ENCODE results near the gene ARHGEF17. TPM values are rescaled to one million over a fixed set of nuclear protein-coding genes. Genes with fewer than 3 reads are reported as not detected.

The ARHGEF17 gene
- total RNA-seq, 2 experiments from 2014 or later, result 0.05 TPM

DNA sequence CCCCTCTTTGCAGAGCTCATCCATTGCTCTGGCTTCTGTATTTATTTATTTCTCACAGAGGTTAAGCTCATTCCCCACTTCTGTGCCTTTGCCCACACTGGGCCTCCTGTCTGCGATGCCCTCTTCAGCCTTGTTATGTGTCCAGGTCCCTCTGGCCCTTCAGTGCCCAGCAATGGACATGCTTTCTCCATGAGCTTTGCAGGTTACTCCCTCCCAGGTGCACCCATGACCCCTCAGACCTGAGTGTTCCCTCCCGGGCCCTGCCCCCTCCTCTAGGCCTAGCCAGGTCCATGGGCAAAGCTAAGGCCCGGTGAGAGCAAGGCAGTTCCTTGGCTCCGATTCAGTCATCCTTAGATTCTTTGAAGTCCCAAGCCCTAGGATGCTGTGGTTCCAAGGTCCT is 17.5 kb upstream of the ARHGEF17 start:
- Mint-ChIP-seq H3K4me3 (no peak overlapping the region), H3K36me3 (ENCODE audit: low read depth) (no peaks in the 10 kb centered on the region), H3K9me3 (no peaks in the 10 kb centered on the region), H3K27ac (no peak overlapping the region), H3K27me3 (peaks cover 1% of the 10 kb centered on the region), H3K4me1 (peaks cover 17% of the 10 kb centered on the region)
- CTCF ChIA-PET, result interaction anchor here (0.8 to 1.7 kb wide), 8 partner anchors 9 to 107 kb away, joined by 3 to 6 read pairs (median 4); no protein-coding TSS in a partner anchor
- DNase-seq, result no peak
- POLR2A ChIA-PET, result no interaction called here

DNA sequence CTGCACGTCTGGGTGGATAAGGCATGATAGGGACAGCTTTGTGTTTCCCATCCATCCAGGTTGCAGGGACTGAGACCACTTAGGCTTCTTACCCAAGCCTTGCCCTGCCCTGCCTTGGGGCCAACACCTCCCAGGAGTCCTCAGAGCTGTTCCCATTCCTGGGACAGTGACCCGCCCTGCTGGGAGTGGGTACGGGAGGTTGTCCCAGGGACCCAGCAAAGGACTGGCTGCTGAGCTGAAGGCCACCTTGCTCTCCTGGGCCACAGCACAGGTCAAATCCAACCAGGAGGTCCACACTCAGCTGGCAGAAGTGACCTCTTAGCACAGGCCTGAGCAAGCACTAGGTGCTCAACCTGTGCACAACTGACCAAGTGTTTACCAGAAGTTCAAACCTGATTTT is 16.9 kb upstream of the ARHGEF17 start:
- H3K4me3 Mint-ChIP-seq, result no peak overlapping the region
- H3K9me3 Mint-ChIP-seq, result no peaks in the 10 kb centered on the region
- H3K27ac Mint-ChIP-seq, result no peak overlapping the region
- peaks cover 17% of the 10 kb centered on the region for H3K4me1 Mint-ChIP-seq
- no peak for DNase-seq
- ChIA-PET POLR2A (no interaction called here), CTCF (interaction anchor here (0.8 to 1.8 kb wide), 5 partner anchors 11 to 46 kb away, joined by 3 to 6 read pairs (median 3); no protein-coding TSS in a partner anchor)
- H3K27me3 Mint-ChIP-seq, result peaks cover 1% of the 10 kb centered on the region
- H3K36me3 Mint-ChIP-seq (ENCODE audit: low read depth), result no peaks in the 10 kb centered on the region

DNA sequence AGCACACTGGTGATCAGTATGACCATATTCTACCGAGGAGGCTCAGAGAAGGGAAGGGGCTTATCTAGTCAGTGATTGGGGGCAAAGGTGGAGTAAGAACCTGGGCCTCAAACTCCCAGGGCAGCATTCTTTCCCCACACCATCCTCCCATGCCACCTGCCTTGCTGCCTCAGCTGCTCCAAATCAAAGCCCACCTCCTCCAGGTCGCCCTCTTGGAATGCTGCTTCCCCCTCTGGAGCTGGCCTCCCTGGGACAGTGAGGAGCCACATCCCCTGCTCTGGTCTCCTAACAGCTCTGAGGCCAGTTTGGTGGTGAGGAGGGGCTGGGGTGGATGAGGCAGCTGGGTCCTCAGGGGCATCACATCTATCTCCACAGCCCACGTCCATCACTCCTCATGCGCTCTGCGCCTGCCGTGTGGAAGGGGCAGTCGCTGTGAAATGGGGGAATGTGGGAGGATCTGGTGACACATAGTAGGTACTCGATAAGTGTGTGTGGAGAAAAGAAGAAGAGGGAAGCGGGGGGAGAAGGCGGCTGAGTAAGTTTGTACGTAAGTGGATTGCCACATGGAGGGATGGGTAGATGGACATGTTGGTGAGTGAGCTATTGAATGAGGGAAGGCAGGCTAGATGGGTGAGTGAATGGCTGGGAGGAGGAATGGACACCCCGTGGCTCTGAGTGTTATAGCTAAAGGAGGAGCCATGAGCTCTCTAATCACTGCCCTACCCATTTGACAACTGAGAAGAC is 16.1 kb upstream of the ARHGEF17 start:
- POLR2A ChIA-PET, result no interaction called here
- Mint-ChIP-seq H3K27ac (no peak overlapping the region), H3K9me3 (no peaks in the 10 kb centered on the region), H3K27me3 (peaks cover 1% of the 10 kb centered on the region), H3K36me3 (ENCODE audit: low read depth) (no peaks in the 10 kb centered on the region), H3K4me3 (no peak overlapping the region), H3K4me1 (peaks cover 17% of the 10 kb centered on the region)
- no peak for DNase-seq
- CTCF ChIA-PET, result interaction anchor here (1.0 to 1.8 kb wide), 3 partner anchors 11 to 45 kb away, joined by 3 to 6 read pairs (median 3); no protein-coding TSS in a partner anchor

DNA sequence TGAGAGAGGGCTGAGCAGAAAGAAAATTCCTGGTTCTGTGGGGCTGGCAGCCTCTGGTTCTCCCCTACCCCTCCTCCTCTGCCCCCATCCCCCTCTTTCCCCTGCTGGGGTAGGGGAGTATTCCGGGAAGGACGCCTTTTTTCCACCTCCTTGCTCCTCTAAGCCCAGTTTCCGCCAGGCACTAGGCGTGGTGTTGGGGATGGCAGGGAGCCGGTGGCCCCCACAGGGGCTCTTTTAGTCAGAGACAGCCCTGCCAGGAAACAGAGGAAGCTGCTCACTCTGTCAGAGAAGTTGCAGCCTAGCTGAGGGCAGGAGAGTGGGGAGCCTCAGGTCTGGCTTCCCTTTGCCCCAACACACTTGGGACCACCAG is 15.6 kb upstream of the ARHGEF17 start:
- ChIA-PET CTCF (interaction anchor here (1.0 to 1.8 kb wide), 2 partner anchors 14 to 44 kb away, joined by 3 to 6 read pairs; no protein-coding TSS in a partner anchor), POLR2A (no interaction called here)
- H3K9me3 Mint-ChIP-seq, result no peaks in the 10 kb centered on the region
- H3K4me1 Mint-ChIP-seq, result peaks cover 17% of the 10 kb centered on the region
- no peak overlapping the region for H3K4me3 Mint-ChIP-seq
- H3K36me3 Mint-ChIP-seq (ENCODE audit: low read depth), result no peaks in the 10 kb centered on the region
- H3K27me3 Mint-ChIP-seq, result peaks cover 1% of the 10 kb centered on the region
- no peak for DNase-seq
- no peak overlapping the region for H3K27ac Mint-ChIP-seq

DNA sequence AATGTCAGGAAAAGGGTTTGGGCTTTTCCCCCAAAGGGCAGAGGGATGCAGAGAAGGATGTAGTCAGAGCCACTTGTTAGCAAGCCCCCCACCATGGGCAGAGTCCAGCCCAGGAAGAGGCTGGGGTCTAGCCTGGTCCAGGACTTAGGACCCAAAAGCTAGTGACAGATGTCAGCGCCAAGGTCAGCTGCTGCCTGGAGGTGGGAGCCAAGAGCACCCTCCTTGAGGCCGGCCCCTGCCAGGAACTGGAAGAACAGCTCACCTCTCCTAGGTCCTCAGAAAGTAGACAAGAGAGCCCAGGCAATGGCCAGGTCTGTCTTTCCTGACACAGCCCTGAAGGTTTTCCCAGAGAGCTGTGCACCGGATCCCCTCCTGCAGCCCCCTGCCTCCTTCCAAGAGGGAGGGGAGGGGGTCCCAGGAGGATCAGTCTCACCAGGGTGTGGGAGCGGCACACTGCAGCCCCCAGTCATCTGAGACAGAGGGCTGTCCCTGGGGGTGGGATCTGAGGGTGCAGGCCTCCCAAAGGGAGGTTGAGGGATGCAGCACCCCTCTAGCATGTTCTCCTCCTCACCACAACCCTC is 14.6 kb upstream of the ARHGEF17 start:
- DNase-seq, result no peak
- ChIA-PET POLR2A (no interaction called here), CTCF (interaction anchor here (1.0 to 1.6 kb wide), 2 partner anchors 43 to 67 kb away, joined by 3 to 6 read pairs; no protein-coding TSS in a partner anchor)
- Mint-ChIP-seq H3K27ac (no peak overlapping the region), H3K4me3 (no peak overlapping the region), H3K27me3 (peaks cover 1% of the 10 kb centered on the region), H3K36me3 (ENCODE audit: low read depth) (no peaks in the 10 kb centered on the region), H3K9me3 (no peaks in the 10 kb centered on the region), H3K4me1 (peaks cover 10% of the 10 kb centered on the region)

DNA sequence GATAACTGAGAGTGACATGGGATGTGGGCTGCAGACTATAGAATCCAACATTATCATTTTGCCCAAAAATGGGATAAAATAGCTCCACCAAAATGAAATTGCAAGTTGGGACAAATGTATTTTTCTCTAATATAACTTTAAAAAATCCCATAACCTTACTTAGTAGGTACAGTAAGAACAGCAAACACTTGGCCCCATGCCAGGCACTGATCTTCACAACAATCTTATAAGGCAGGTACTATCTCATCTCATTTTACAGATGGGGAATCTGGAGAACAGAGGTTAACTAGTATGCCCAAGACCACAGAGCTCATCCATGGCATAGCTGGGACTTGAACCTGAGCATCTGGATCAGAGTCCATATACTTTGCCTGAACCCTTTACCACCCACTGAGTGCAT is 13.5 kb upstream of the ARHGEF17 start:
- H3K4me1 Mint-ChIP-seq, result no peaks in the 10 kb centered on the region
- no peak for DNase-seq
- ChIA-PET POLR2A (no interaction called here), CTCF (interaction anchor here (0.5 to 2.6 kb wide), 16 partner anchors 10 to 756 kb away, joined by 3 to 13 read pairs (median 4); partner anchors contain the start of gene ARHGEF17)
- H3K9me3 Mint-ChIP-seq, result no peaks in the 10 kb centered on the region
- H3K36me3 Mint-ChIP-seq (ENCODE audit: low read depth), result no peaks in the 10 kb centered on the region
- H3K27ac Mint-ChIP-seq, result no peak overlapping the region
- H3K4me3 Mint-ChIP-seq, result no peak overlapping the region
- peaks cover 1% of the 10 kb centered on the region for H3K27me3 Mint-ChIP-seq

DNA sequence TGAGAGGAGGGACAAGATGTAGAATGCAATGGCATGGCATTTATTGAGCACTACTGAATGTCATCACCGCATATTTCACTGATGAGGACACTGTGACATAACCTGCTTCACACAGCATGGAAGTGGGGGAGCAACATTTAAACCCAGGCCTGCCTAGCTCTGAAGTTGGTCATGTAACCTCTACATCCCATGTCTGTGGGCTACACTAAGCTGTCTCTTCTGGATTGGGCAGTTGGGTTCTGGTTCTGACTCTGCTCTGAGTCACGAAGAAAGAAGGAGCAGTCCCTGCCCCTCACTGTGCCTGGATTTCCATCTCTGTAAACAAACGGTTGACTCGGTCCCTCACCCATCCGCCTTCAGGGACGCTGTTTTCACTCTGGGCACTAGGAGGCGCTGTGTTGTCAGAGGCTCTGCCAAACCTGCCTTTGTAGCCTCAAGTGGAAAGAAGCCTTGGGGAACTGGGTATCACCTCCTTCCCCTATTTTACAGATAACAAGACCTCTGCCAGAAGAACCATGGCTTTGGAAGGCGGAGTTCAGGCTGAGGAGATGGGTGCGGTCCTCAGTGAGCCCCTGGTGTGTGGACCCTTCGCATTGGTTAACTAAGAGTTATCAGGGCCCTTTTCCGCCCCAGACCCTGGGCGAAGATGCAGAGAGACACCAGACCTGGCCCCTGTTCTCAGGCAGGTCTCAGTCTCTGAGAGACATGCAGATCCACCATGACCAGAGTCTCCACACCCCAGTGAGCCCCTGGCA is 12.7 kb upstream of the ARHGEF17 start:
- Mint-ChIP-seq H3K4me1 (no peaks in the 10 kb centered on the region), H3K4me3 (no peak overlapping the region), H3K27me3 (peaks cover 1% of the 10 kb centered on the region), H3K9me3 (no peaks in the 10 kb centered on the region), H3K36me3 (ENCODE audit: low read depth) (no peaks in the 10 kb centered on the region), H3K27ac (no peak overlapping the region)
- ChIA-PET POLR2A (no interaction called here), CTCF (interaction anchor here (0.5 to 2.6 kb wide), 17 partner anchors 10 to 757 kb away, joined by 3 to 13 read pairs (median 3); partner anchors contain the start of gene ARHGEF17)
- peak; percentile 81 for DNase-seq

DNA sequence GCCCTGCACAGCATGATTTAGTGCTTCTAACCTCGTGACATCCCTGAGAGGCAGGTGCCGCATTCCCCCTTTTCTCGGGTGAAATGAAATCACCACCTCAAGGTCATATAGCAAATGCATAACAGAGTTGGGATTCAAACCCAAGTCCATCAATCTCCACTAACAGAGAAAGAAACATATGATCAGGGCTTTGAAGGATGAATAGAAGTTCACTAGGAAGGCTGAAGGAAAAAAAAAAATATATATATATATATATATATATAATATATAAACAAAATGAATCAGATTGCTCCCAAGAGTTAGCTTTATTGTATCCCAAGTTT is 12.1 kb upstream of the ARHGEF17 start:
- ChIA-PET POLR2A (no interaction called here), CTCF (interaction anchor here (0.5 to 2.6 kb wide), 3 partner anchors 40 to 228 kb away, joined by 3 to 13 read pairs (median 3); no protein-coding TSS in a partner anchor)
- Mint-ChIP-seq H3K27me3 (peaks cover 1% of the 10 kb centered on the region), H3K27ac (no peak overlapping the region), H3K4me1 (no peaks in the 10 kb centered on the region), H3K36me3 (ENCODE audit: low read depth) (no peaks in the 10 kb centered on the region), H3K9me3 (no peaks in the 10 kb centered on the region), H3K4me3 (no peak overlapping the region)
- no peak for DNase-seq

DNA sequence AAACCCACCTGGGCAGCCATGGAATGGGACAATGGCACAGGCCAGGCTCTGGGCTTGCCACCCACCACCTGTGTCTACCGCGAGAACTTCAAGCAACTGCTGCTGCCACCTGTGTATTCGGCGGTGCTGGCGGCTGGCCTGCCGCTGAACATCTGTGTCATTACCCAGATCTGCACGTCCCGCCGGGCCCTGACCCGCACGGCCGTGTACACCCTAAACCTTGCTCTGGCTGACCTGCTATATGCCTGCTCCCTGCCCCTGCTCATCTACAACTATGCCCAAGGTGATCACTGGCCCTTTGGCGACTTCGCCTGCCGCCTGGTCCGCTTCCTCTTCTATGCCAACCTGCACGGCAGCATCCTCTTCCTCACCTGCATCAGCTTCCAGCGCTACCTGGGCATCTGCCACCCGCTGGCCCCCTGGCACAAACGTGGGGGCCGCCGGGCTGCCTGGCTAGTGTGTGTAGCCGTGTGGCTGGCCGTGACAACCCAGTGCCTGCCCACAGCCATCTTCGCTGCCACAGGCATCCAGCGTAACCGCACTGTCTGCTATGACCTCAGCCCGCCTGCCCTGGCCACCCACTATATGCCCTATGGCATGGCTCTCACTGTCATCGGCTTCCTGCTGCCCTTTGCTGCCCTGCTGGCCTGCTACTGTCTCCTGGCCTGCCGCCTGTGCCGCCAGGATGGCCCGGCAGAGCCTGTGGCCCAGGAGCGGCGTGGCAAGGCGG is 11.4 kb upstream of the ARHGEF17 start:
- ChIA-PET CTCF (interaction anchor here (1.0 to 3.3 kb wide), 4 partner anchors 39 to 115 kb away, joined by 3 to 18 read pairs (median 8); no protein-coding TSS in a partner anchor), POLR2A (no interaction called here)
- Mint-ChIP-seq H3K4me3 (no peak overlapping the region), H3K27ac (no peak overlapping the region), H3K4me1 (no peaks in the 10 kb centered on the region), H3K27me3 (peaks cover 1% of the 10 kb centered on the region), H3K36me3 (ENCODE audit: low read depth) (no peaks in the 10 kb centered on the region), H3K9me3 (no peaks in the 10 kb centered on the region)
- DNase-seq, result no peak

DNA sequence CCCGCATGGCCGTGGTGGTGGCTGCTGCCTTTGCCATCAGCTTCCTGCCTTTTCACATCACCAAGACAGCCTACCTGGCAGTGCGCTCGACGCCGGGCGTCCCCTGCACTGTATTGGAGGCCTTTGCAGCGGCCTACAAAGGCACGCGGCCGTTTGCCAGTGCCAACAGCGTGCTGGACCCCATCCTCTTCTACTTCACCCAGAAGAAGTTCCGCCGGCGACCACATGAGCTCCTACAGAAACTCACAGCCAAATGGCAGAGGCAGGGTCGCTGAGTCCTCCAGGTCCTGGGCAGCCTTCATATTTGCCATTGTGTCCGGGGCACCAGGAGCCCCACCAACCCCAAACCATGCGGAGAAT is 10.9 kb upstream of the ARHGEF17 start:
- ChIA-PET CTCF (interaction anchor here (0.8 to 3.3 kb wide), 5 partner anchors 10 to 117 kb away, joined by 3 to 18 read pairs (median 4); partner anchors contain the start of gene ARHGEF17), POLR2A (no interaction called here)
- Mint-ChIP-seq H3K4me1 (no peaks in the 10 kb centered on the region), H3K27me3 (peaks cover 3% of the 10 kb centered on the region), H3K4me3 (no peak overlapping the region), H3K27ac (no peak overlapping the region), H3K9me3 (no peaks in the 10 kb centered on the region), H3K36me3 (ENCODE audit: low read depth) (no peaks in the 10 kb centered on the region)
- no peak for DNase-seq

DNA sequence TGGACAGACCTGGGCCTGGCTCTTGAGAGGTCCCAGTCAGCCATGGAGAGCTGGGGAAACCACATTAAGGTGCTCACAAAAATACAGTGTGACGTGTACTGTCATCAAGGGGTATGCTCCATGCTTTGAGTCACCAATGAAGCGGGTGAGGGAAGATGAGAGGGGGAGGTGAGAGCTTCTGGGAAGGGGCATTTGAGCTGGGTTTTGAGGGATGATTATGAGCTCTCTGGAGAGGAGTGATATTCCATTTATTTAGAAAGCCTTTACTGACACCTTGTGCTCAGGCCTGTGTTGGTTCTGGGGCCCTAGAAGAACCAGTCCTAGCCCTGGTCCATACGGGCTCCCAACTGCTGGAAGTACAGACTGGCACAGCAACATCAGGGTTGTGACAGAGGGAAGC is 10.4 kb upstream of the ARHGEF17 start:
- H3K27me3 Mint-ChIP-seq, result peaks cover 4% of the 10 kb centered on the region
- CTCF ChIA-PET, result interaction anchor here (0.8 to 3.3 kb wide), 5 partner anchors 9 to 117 kb away, joined by 3 to 18 read pairs (median 4); partner anchors contain the start of gene ARHGEF17
- no peaks in the 10 kb centered on the region for H3K4me1 Mint-ChIP-seq
- H3K36me3 Mint-ChIP-seq (ENCODE audit: low read depth), result no peaks in the 10 kb centered on the region
- POLR2A ChIA-PET, result interaction anchor here (1.3 kb wide), 1 partner anchor 15 kb away, joined by 3 read pairs; no protein-coding TSS in a partner anchor
- H3K27ac Mint-ChIP-seq, result no peak overlapping the region
- DNase-seq, result no peak
- H3K4me3 Mint-ChIP-seq, result no peak overlapping the region
- no peaks in the 10 kb centered on the region for H3K9me3 Mint-ChIP-seq

DNA sequence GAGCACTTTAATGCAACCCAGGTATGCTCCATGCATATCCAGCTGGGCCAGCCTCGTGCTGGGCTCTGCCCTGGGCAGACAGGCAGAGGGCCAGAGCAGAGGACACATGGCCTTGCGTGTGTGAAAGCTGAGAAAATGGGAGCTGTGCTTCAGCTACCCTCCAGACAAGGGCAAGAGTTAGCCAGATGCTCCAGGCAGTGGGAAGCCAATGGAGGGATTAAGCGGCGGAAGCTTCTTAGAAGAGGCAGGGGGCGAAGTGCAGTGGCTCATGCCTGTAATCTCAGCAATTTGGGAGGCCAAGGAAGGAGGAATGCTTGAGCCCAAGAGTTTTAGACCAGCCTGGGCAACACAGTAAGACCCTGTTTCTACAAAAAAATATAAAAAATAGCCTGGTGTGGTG is 9.8 kb upstream of the ARHGEF17 start:
- Mint-ChIP-seq H3K27ac (no peak overlapping the region), H3K4me1 (no peaks in the 10 kb centered on the region), H3K36me3 (ENCODE audit: low read depth) (no peaks in the 10 kb centered on the region), H3K9me3 (no peaks in the 10 kb centered on the region), H3K27me3 (peaks cover 7% of the 10 kb centered on the region), H3K4me3 (no peak overlapping the region)
- POLR2A ChIA-PET, result interaction anchor here (1.2 to 1.3 kb wide), 2 partner anchors 11 to 15 kb away, joined by 3 read pairs; no protein-coding TSS in a partner anchor
- CTCF ChIA-PET, result interaction anchor here (0.8 to 3.3 kb wide), 6 partner anchors 9 to 363 kb away, joined by 3 to 18 read pairs (median 4); partner anchors contain the start of gene ARHGEF17
- DNase-seq, result no peak

Data from activated CD4-positive, alpha-beta memory T cell treated with anti-CD3 and anti-CD28 coated beads, Interleukin-2, amount 10 ng/mL, durations not matched to agents 7 days and 5 days (primary cell).